K562 (cell line): ENCODE measurements around the gene CRABP2. TPM values are rescaled to one million over a fixed set of nuclear protein-coding genes. Genes with fewer than 3 reads are reported as not detected.

Experiments used
- BRD4 ChIP-seq: fragments of 200-600 bp; sonication (generic); IDR thresholded peaks from 2 replicates; pipeline ENCODE4 v1.6.1; 2017; ENCODE audit warnings: inconsistent platforms
- DNMT1 ChIP-seq: fragments of 450-650 bp; IDR thresholded peaks from 2 replicates; pipeline ENCODE4 v1.6.1; 2016; ENCODE audit warnings: antibody characterized with exemption, mild to moderate bottlenecking
- ETS2 ChIP-seq: IDR thresholded peaks from 2 replicates; pipeline ENCODE4 v1.6.1; 2016; ENCODE audit warnings: borderline replicate concordance, missing genetic modification characterization, mild to moderate bottlenecking, moderate library complexity, missing compliant biosample characterization; ENCODE audit not compliant: poor library complexity, severe bottlenecking
- HNRNPLL ChIP-seq: fragments of 200-400 bp; formaldehyde crosslinking; IDR thresholded peaks from 2 replicates; pipeline ENCODE4 v1.6.1; 2017; ENCODE audit warnings: low read length, low read depth, mild to moderate bottlenecking; ENCODE audit not compliant: poor library complexity, severe bottlenecking
- MCM5 ChIP-seq: fragments of 450-650 bp; IDR thresholded peaks from 2 replicates; pipeline ENCODE4 v1.6.1; 2016; ENCODE audit warnings: low read depth
- NFYB ChIP-seq: IDR thresholded peaks from 2 replicates; pipeline ENCODE4 v1.6.1; 2011; ENCODE audit warnings: mild to moderate bottlenecking, moderate library complexity; ENCODE audit not compliant: insufficient read length; ENCODE audit errors: extremely low read depth
- POLR2A ChIP-seq: fragments of 450-650 bp; conservative IDR thresholded peaks from 2 replicates; pipeline ENCODE4 v1.6.1; 2016
- RUNX1 ChIP-seq: sonication (generic); IDR thresholded peaks from 2 replicates; pipeline ENCODE4 v1.6.1; 2016; ENCODE audit warnings: antibody characterized with exemption, low read depth
- SIN3A ChIP-seq, 2 experiments: fragments of 150-350 bp in 1 of 2; IDR thresholded peaks; 2 replicates each; pipeline ENCODE4 v1.6.1; 2011 to 2016; ENCODE audit warnings: borderline replicate concordance in 2 of 2, low read depth in 2 of 2, low read length in 2 of 2, mild to moderate bottlenecking in 2 of 2, moderate library complexity in 2 of 2; ENCODE audit not compliant: control insufficient read depth in 1 of 2
- TGIF2 ChIP-seq: sonication (generic); formaldehyde crosslinking; IDR thresholded peaks from 2 replicates; pipeline ENCODE4 v1.8.1; 2022; ENCODE audit warnings: mild to moderate bottlenecking, missing genetic modification reagents, moderate library complexity
- ZBTB7A ChIP-seq: IDR thresholded peaks from 2 replicates; pipeline ENCODE4 v1.6.1; 2011; ENCODE audit warnings: low read depth, mild to moderate bottlenecking, low read length, moderate library complexity, borderline replicate concordance; ENCODE audit not compliant: control insufficient read depth
- ZNF165 ChIP-seq: fragments of 250-450 bp; sonication (Bioruptor Pico); IDR thresholded peaks from 2 replicates; pipeline ENCODE4 v1.4.0; 2020; ENCODE audit warnings: borderline replicate concordance
- ZNF431 ChIP-seq: sonication (generic); formaldehyde crosslinking; IDR thresholded peaks from 2 replicates; pipeline ENCODE4 v1.8.0; 2022; ENCODE audit warnings: mild to moderate bottlenecking, missing genetic modification reagents
- polyA plus RNA-seq, 8 experiments: library from polyadenylated mRNA; depleted of rRNA in 4 of 8; stranded (reverse) in 5 of 8; unstranded in 3 of 8; fragments of >200 nt; fragmentation: Nextera tagmentation in 2 of 8; fragmentation: Illumina TruSeq in 1 of 8; extraction: Ambion mirVana in 2 of 8; extraction: Trizol in 1 of 8; gene quantifications; 2 replicates each; pipeline versions ENCODE4 v1.2.1 to v1.2.3, GENCODE V29; 2011 to 2014; ENCODE audit warnings: inconsistent platforms in 1 of 8, missing spikeins in 1 of 8
- total RNA-seq, 7 experiments: library from RNA; depleted of rRNA in 6 of 7; stranded (reverse); fragments of >200 nt in 6 of 7; fragmentation: Illumina TruSeq in 2 of 7; extraction: Trizol in 2 of 7; gene quantifications; 2 replicates each; pipeline versions ENCODE4 v1.2.1 to v1.2.3, GENCODE V29; 2011 to 2021; ENCODE audit warnings: low replicate concordance in 1 of 7
- TF ChIP-seq, protein P1 (sequence below), 2 experiments: fragments of 450-650 bp; IDR thresholded peaks; 2 replicates each; pipeline ENCODE4 v1.6.1; 2016
- TF ChIP-seq, protein P2 (sequence below): sonication (generic); IDR thresholded peaks from 2 replicates; pipeline ENCODE4 v1.6.1; 2016
- TF ChIP-seq, protein P3 (sequence below): fragments of 450-650 bp; formaldehyde crosslinking; IDR thresholded peaks from 2 replicates; pipeline ENCODE4 v1.4.0; 2020; ENCODE audit warnings: mild to moderate bottlenecking, moderate library complexity
- TF ChIP-seq, protein P4 (sequence below): fragments of 450-650 bp; formaldehyde crosslinking; conservative IDR thresholded peaks from 2 replicates; pipeline ENCODE4 v1.4.0; 2022; ENCODE audit warnings: mild to moderate bottlenecking, missing genetic modification characterization
- TF ChIP-seq, protein P5 (sequence below): fragments of 250-450 bp; sonication (Bioruptor Pico); IDR thresholded peaks from 2 replicates; pipeline ENCODE4 v1.4.0; 2020; ENCODE audit warnings: borderline replicate concordance
- TF ChIP-seq, protein P6 (sequence below): fragments of 150-350 bp; conservative IDR thresholded peaks from 2 replicates; pipeline ENCODE4 v1.6.1; 2014; ENCODE audit warnings: low read length

CRABP2 gene
- total and polyA plus RNA-seq, 9 of the 15 experiments (the other 6 are each of a cell fraction or from before 2014, with no cell fraction given): 0.30 to 2.5 (median 0.82) TPM

DNA sequence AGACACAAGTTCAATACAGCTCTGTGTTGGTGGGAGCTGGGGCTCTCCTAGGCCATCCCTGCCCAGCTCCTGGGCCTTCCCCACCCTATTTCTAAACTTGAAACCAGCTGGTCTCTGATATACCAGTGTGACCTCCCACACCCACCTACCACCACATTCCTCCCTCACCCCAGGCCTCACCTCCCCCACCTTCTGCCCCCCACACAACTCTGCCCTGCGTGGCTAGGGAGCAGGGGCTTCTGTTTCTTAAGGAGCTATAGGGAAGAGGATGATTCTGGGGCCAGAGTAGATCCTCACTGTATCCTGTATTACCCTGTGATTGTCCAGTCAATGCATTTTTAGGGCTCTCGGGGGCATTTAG lies 44.7 kb downstream of the CRABP2 start (continued):
- TF ChIP-seq, protein P1, sequence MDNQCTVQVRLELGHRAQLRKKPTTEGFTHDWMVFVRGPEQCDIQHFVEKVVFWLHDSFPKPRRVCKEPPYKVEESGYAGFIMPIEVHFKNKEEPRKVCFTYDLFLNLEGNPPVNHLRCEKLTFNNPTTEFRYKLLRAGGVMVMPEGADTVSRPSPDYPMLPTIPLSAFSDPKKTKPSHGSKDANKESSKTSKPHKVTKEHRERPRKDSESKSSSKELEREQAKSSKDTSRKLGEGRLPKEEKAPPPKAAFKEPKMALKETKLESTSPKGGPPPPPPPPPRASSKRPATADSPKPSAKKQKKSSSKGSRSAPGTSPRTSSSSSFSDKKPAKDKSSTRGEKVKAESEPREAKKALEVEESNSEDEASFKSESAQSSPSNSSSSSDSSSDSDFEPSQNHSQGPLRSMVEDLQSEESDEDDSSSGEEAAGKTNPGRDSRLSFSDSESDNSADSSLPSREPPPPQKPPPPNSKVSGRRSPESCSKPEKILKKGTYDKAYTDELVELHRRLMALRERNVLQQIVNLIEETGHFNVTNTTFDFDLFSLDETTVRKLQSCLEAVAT (IDR thresholded peaks at IDR 0.05): peak in 1 of 2 experiments; percentile 77; a peak in 2 of 4 replicates
- TF ChIP-seq, protein P2, sequence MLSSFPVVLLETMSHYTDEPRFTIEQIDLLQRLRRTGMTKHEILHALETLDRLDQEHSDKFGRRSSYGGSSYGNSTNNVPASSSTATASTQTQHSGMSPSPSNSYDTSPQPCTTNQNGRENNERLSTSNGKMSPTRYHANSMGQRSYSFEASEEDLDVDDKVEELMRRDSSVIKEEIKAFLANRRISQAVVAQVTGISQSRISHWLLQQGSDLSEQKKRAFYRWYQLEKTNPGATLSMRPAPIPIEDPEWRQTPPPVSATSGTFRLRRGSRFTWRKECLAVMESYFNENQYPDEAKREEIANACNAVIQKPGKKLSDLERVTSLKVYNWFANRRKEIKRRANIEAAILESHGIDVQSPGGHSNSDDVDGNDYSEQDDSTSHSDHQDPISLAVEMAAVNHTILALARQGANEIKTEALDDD: no peak
- TF ChIP-seq, protein P3, sequence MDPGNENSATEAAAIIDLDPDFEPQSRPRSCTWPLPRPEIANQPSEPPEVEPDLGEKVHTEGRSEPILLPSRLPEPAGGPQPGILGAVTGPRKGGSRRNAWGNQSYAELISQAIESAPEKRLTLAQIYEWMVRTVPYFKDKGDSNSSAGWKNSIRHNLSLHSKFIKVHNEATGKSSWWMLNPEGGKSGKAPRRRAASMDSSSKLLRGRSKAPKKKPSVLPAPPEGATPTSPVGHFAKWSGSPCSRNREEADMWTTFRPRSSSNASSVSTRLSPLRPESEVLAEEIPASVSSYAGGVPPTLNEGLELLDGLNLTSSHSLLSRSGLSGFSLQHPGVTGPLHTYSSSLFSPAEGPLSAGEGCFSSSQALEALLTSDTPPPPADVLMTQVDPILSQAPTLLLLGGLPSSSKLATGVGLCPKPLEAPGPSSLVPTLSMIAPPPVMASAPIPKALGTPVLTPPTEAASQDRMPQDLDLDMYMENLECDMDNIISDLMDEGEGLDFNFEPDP (CRISPR knock-in tag): no peak
- TF ChIP-seq, protein P4, sequence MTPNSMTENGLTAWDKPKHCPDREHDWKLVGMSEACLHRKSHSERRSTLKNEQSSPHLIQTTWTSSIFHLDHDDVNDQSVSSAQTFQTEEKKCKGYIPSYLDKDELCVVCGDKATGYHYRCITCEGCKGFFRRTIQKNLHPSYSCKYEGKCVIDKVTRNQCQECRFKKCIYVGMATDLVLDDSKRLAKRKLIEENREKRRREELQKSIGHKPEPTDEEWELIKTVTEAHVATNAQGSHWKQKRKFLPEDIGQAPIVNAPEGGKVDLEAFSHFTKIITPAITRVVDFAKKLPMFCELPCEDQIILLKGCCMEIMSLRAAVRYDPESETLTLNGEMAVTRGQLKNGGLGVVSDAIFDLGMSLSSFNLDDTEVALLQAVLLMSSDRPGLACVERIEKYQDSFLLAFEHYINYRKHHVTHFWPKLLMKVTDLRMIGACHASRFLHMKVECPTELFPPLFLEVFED (CRISPR knock-in tag): no peak
- TF ChIP-seq MCM5 (no peak), TGIF2 (no peak), ZNF165 (CRISPR knock-in tag) (no peak), POLR2A (0 out of 2 replicates have a peak, but pooled peaks have one; percentile 52), HNRNPLL (no peak), ZBTB7A (0 out of 2 replicates have a peak, but pooled peaks have one; percentile 53), NFYB (no peak), ETS2 (no peak), ZNF431 (0 out of 2 replicates have a peak, but pooled peaks have one; percentile 8), RUNX1 (no peak), DNMT1 (0 out of 2 replicates have a peak, but pooled peaks have one; percentile 42), SIN3A (IDR thresholded peaks at IDR 0.05; ENCODE audit: borderline replicate concordance in 2 of 2, control insufficient read depth in 1 of 2, low read depth in 2 of 2, low read length in 2 of 2) (peak in 1 of 2 experiments; percentile 17; a peak in 1 of 4 replicates), BRD4 (peak; percentile 94)
- TF ChIP-seq, protein P5, sequence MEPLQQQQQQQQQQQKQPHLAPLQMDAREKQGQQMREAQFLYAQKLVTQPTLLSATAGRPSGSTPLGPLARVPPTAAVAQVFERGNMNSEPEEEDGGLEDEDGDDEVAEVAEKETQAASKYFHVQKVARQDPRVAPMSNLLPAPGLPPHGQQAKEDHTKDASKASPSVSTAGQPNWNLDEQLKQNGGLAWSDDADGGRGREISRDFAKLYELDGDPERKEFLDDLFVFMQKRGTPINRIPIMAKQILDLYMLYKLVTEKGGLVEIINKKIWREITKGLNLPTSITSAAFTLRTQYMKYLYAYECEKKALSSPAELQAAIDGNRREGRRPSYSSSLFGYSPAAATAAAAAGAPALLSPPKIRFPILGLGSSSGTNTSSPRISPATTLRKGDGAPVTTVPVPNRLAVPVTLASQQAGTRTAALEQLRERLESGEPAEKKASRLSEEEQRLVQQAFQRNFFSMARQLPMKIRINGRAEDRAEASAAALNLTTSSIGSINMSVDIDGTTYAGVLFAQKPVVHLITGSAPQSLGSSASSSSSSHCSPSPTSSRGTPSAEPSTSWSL (CRISPR knock-in tag): no peak
- TF ChIP-seq, protein P6, sequence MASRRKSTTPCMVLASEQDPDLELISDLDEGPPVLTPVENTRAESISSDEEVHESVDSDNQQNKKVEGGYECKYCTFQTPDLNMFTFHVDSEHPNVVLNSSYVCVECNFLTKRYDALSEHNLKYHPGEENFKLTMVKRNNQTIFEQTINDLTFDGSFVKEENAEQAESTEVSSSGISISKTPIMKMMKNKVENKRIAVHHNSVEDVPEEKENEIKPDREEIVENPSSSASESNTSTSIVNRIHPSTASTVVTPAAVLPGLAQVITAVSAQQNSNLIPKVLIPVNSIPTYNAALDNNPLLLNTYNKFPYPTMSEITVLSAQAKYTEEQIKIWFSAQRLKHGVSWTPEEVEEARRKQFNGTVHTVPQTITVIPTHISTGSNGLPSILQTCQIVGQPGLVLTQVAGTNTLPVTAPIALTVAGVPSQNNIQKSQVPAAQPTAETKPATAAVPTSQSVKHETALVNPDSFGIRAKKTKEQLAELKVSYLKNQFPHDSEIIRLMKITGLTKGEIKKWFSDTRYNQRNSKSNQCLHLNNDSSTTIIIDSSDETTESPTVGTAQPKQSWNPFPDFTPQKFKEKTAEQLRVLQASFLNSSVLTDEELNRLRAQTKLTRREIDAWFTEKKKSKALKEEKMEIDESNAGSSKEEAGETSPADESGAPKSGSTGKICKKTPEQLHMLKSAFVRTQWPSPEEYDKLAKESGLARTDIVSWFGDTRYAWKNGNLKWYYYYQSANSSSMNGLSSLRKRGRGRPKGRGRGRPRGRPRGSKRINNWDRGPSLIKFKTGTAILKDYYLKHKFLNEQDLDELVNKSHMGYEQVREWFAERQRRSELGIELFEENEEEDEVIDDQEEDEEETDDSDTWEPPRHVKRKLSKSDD: no peak
